Duodenal mucosa (tissue), 2 donors: ENCODE measurements around the gene C12orf57.

ENCODE experiments used
- H3K27ac ChIP-seq: one replicate; pipeline ENCODE4 v1.7.0; 2013; ENCODE audit warnings: low read depth, low read length
- H3K27me3 ChIP-seq, 2 donors: one replicate each; pipeline ENCODE4 v1.7.0; 2013; ENCODE audit warnings: low read length in 2 of 2, control low read depth in 1 of 2; ENCODE audit not compliant: insufficient read depth in 2 of 2, control insufficient read depth in 1 of 2
- H3K36me3 ChIP-seq, 2 donors: one replicate each; pipeline ENCODE4 v1.7.0; 2013; ENCODE audit warnings: low read length in 2 of 2, control low read depth in 1 of 2; ENCODE audit not compliant: insufficient read depth in 2 of 2, control insufficient read depth in 1 of 2
- H3K4me1 ChIP-seq, 2 donors: one replicate each; pipeline ENCODE4 v1.7.0; 2013; ENCODE audit warnings: low read length in 2 of 2, control low read depth in 1 of 2; ENCODE audit not compliant: insufficient read depth in 2 of 2, control insufficient read depth in 1 of 2
- H3K4me3 ChIP-seq, 2 donors: one replicate each; pipeline ENCODE4 v1.7.0; 2013; ENCODE audit warnings: low read length in 2 of 2, low read depth in 1 of 2
- H3K9ac ChIP-seq, 2 donors: one replicate each; pipeline ENCODE4 v1.7.0; 2013; ENCODE audit warnings: low read length in 2 of 2, low read depth in 1 of 2
- H3K9me3 ChIP-seq, 2 donors: one replicate each; pipeline ENCODE4 v1.7.0; 2013; ENCODE audit warnings: low read length in 2 of 2, control low read depth in 1 of 2; ENCODE audit not compliant: control insufficient read depth in 1 of 2

Gene C12orf57

GRCh38 chr12:6938353-6939190, 5.2 kb upstream of the C12orf57 start:
- no peak overlapping the region for H3K4me3 ChIP-seq

GRCh38 chr12:6939191-6939540, 4.7 kb upstream of the C12orf57 start:
- no peaks in the 10 kb centered on the region for H3K27me3 ChIP-seq
- no peaks in the 10 kb centered on the region for H3K9me3 ChIP-seq
- H3K27ac ChIP-seq, result no peak overlapping the region
- H3K4me3 ChIP-seq, result no peak overlapping the region
- H3K4me1 ChIP-seq, result peaks cover 10 to 32% of the 10 kb centered on the region in 2 donors
- H3K36me3 ChIP-seq, result peaks cover 17 to 46% of the 10 kb centered on the region in 2 donors
- H3K9ac ChIP-seq, result no peak overlapping the region

More at GRCh38 chr12:6938353-6939190, 5.2 kb upstream of the C12orf57 start:
- Histone ChIP-seq H3K27me3 (no peaks in the 10 kb centered on the region), H3K9me3 (no peaks in the 10 kb centered on the region), H3K9ac (peak overlapping the region in 1 of 2 donors; percentile 82), H3K4me1 (peaks cover 10 to 31% of the 10 kb centered on the region in 2 donors), H3K36me3 (peaks cover 17 to 52% of the 10 kb centered on the region in 2 donors), H3K27ac (no peak overlapping the region)

- Histone ChIP-seq H3K4me3 (no peak overlapping the region), H3K27ac (no peak overlapping the region), H3K36me3 (peaks cover 9 to 25% of the 10 kb centered on the region in 2 donors), H3K4me1 (peaks cover 25 to 53% of the 10 kb centered on the region in 2 donors), H3K9ac (peak overlapping the region in 1 of 2 donors; percentile 28), H3K9me3 (no peaks in the 10 kb centered on the region), H3K27me3 (no peaks in the 10 kb centered on the region)
These were observed 2.6 kb upstream of the C12orf57 start for GRCh38 chr12:6941267-6941666.

- Histone ChIP-seq H3K4me3 (no peak overlapping the region), H3K36me3 (peaks cover 9 to 20% of the 10 kb centered on the region in 2 donors), H3K9ac (no peak overlapping the region), H3K9me3 (no peaks in the 10 kb centered on the region), H3K27me3 (no peaks in the 10 kb centered on the region), H3K27ac (no peak overlapping the region), H3K4me1 (peaks cover 27 to 55% of the 10 kb centered on the region in 2 donors)
These were observed 2.0 kb upstream of the C12orf57 start for GRCh38 chr12:6941782-6942181.

- Histone ChIP-seq H3K27me3 (no peaks in the 10 kb centered on the region), H3K4me3 (no peak overlapping the region), H3K27ac (peak overlapping the region; percentile 95), H3K9me3 (no peaks in the 10 kb centered on the region), H3K4me1 (peaks cover 28 to 55% of the 10 kb centered on the region in 2 donors), H3K9ac (no peak overlapping the region), H3K36me3 (peaks cover 9 to 20% of the 10 kb centered on the region in 2 donors)
These were observed 1.5 kb upstream of the C12orf57 start for GRCh38 chr12:6942331-6942665.

- peak overlapping the region; percentile 95 for H3K27ac ChIP-seq
- H3K9ac ChIP-seq, result peak overlapping the region; percentile 82 to 99
- no peaks in the 10 kb centered on the region for H3K9me3 ChIP-seq
- no peaks in the 10 kb centered on the region for H3K27me3 ChIP-seq
- H3K4me1 ChIP-seq, result peaks cover 26 to 49% of the 10 kb centered on the region in 2 donors
- H3K36me3 ChIP-seq, result peaks cover 9 to 20% of the 10 kb centered on the region in 2 donors
- H3K4me3 ChIP-seq, result peak overlapping the region in 1 of 2 donors; percentile 95
These were observed 467 bp upstream of the C12orf57 start for GRCh38 chr12:6943389-6943721.

- Histone ChIP-seq H3K27me3 (no peaks in the 10 kb centered on the region), H3K4me3 (peak overlapping the region; percentile 88 to 95), H3K4me1 (peaks cover 31 to 47% of the 10 kb centered on the region in 2 donors), H3K36me3 (peaks cover 9 to 14% of the 10 kb centered on the region in 2 donors), H3K9me3 (no peaks in the 10 kb centered on the region), H3K9ac (peak overlapping the region; percentile 82 to 99), H3K27ac (peak overlapping the region; percentile 95)
These were observed 762 bp downstream of the C12orf57 start for GRCh38 chr12:6944381-6945186.

- Histone ChIP-seq H3K36me3 (peaks cover 9 to 11% of the 10 kb centered on the region in 2 donors), H3K27ac (peak overlapping the region; percentile 91), H3K27me3 (no peaks in the 10 kb centered on the region), H3K4me3 (peak overlapping the region; percentile 81 to 82), H3K9ac (peak overlapping the region; percentile 65 to 67), H3K9me3 (no peaks in the 10 kb centered on the region), H3K4me1 (peaks cover 37 to 56% of the 10 kb centered on the region in 2 donors)
These were observed 1.8 kb downstream of the C12orf57 start for GRCh38 chr12:6945613-6946012.

- Histone ChIP-seq H3K9ac (peak overlapping the region; percentile 65 to 67), H3K27me3 (no peaks in the 10 kb centered on the region)
These were observed 2.5 kb downstream of the C12orf57 start for GRCh38 chr12:6946033-6946919.

More at GRCh38 chr12:6946033-6946919, 2.5 kb downstream of the C12orf57 start:
- Histone ChIP-seq H3K27ac (peak overlapping the region; percentile 91), H3K4me1 (peaks cover 39 to 61% of the 10 kb centered on the region in 2 donors), H3K4me3 (peak overlapping the region; percentile 81 to 82), H3K36me3 (peaks cover 4 to 5% of the 10 kb centered on the region in 2 donors), H3K9me3 (no peaks in the 10 kb centered on the region)
